ENCODE data around the gene NLRP9.

Gene NLRP9

DNA sequence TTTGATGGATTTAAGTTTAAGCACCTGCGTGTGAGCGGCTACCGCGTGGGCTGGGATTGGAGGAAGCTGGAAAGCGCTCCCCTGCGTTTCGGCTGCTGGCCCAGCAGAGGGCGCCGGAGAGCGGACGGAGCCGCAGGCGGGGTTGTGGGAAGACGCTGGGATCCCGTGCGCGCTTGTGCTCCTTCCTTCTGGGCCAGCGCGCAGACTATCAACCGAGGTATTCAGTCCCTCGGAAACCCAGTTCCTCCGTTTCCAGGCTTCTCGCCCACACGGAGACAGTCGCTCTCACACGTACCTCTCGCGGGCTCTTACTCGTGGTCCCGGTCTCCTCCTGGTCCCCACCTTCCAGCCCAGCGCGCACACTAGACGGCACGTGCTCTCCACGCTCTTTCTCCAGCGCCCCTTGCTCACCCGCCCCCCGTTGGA lies 34.4 kb downstream of the NLRP9 start:
- no peak for DNase-seq

DNA sequence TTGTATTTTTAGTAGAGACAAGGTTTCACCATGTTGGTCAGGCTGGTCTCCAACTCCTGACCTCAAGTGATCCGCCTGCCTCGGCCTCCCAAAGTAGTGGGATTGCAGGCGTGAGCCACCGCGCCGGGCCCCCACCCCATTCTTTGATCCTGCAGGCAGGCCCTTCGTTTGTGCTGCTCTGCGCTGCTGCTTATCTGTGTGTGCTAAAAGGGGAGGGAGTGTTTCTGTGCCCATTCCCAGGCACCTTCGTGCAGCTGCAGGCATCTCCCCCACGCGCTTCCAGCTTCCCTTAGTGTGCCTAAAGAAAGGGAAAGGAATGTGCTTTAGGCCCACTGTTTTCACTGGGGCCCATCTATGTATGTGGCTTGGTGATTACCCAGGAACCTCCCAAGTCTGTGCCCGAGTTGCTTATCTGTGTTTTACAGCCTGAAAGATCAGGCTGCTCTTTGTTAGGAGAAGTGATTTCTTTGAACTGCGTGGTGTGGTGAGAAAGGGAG lies 36.0 kb downstream of the NLRP9 start:
- no peak for DNase-seq

DNA sequence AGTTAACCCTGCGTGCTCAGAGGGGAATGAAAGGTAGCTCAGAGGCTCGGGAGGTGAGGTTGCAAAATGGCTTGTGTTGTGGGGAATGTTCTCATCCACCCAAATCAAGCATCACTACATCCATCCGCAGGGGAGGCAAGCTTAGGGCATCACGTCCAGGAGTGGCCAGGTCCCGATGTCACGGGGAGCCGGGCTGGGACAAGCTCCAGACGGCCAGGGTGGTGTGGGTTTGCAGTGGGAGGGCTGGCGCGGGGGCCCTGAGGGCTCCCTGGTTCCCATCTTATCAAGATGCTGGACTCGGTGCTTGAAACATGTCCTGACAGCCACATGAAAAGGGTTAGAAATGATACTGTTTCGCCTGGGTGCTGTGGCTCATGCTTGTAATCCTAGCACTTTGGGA lies 37.4 kb downstream of the NLRP9 start:
- DNase-seq, result no peak

DNA sequence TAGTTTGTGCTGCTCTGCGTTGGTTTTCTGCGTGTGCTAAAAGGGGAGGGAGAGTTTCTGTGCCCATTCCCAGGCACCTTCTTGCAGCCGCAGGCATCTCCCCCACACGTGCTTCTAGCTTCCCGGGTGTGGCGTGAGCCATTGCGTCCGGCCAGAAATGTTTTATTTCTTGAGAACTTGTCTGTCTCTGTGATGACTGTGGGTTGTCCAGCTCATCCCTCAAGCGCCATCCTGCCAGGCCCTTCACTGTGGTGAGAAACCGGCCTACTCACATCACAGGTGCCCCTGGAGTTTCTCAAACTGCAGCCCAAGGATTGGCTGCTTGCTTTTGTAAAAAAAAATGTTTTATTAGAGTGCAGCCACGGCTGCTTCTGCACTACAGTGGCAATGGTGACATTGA lies 39.0 kb downstream of the NLRP9 start:
- DNase-seq, result no peak

DNA sequence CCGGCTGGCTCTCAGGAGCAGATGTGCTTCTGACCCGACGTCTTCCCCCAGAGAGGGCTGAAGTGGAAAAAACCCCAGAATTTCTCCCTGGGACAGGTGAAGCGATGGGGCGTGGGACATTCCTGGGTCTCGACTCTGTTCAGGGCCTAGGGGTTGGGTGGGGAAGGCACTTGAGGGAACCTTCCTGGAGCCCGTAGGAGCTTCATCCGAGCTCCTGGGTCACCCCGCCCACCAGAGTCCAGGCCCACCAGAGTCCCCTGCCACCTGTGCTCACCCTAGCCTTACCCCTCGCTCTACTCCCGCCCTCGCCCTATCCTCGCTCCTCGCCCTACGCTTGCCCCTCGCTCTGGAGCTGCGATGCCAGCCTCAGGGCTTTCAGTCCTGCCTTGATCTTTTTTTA lies 39.9 kb downstream of the NLRP9 start:
- no peak for DNase-seq

DNA sequence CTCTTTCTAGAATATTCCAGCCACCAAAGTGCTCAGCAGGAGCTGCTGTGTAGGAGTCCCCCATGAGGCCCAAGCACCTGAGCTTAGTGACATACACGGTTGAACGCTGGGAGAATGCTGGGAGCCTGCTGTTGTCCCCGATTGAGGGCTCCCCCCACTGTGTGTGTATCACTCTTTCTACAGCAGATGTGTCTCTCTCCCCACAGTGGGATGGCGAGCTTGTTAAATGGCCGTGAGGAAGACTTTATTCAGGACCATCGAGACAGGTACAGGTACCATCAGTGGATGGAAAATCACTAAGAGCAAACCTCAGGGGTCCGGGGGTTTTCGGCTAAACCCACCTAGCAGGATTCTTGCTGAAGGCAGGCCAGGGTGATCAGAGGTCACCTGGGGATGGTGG lies 40.5 kb downstream of the NLRP9 start:
- no peak for DNase-seq

DNA sequence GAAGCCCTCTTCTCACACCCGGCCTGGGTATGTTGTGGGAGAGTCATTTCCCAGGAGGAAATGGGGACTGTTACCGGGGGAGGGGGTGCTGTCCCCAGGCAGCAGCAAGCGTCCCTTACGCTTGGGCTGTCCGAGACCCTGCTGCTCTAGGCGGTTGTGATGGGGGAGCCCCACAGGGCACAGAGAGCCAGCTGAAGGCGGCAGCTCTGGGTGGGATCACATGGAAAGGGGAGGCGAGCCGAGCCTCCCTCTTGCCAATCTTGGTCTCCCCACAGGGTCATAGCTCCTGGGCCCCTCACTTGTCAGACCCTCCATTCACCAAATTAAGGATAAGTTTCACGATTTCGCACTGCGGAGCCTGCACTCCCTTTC lies 41.1 kb downstream of the NLRP9 start:
- no peak for DNase-seq

DNA sequence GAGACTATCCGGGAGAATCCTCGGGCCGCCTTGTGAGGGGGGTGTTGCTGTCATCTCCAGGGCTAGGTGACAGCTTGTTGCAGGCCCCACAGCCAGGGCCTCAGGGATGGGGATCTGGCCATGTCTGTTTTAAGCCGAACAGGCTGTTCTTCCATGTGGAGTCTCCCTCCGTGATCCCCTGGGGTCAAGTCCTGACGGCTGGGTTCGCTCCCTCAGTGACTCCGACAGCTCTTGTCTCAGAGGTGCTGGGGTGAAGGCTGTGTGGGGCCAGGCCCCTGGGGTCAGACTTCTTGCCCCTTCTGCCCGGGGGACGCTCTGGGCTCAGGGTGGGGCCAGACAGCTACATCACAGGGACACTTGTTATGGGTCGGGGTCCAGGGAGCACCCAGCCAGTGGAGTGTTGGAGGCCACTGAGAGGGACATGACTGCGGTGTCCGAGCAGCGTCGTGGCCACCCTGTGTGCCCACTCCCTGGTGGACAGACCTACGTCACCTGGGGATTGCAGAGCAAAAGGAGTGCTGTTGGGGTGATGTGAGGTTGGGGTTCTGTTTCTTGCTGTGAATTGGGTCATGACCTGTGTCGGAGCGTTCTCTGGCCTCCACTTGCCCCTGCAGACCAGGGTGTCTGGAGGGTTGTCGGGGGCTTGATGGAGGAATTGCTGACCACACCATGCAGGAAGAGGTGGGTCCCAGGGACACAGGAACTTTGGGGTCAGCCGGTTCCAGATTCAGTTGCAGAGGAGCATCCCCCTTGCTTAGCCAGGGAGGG lies 41.7 kb downstream of the NLRP9 start:
- DNase-seq, result no peak

DNA sequence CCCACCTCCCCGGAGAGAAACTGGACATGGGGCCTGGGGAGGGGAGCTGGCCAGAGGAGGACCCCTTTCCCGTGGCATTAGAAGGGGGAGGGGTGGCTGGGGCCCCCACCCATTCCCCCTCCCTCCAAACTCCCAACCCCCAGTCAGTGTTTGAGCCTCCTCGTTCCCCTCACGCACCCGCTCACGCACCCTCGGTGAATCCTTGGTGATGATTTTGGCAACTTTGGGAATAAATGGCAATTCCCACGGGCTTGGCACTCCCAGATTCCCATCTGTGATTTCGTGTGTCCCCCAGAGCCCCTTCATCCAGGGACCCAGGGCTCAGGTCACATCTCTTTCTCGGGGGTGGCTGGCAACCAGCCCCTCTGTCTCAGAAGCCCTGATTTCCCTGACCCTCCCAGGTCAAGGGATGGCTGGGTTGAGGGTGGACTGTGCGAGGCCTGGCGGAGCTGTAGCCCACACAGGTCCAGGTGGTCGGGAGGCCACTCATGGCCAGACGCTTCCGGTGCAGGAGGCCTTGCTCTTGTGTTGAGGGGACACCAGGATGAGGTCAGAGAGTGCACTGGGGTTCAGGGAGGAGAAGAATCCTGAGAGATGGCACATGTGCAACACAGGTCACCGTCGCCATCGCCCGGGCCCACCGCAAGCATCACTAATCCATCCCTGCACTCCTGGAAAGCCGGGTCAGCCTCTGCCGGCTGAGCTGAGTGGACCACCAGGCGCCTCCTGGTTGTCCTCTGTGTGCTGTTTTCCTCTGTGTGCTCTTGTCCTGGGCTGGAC lies 42.5 kb downstream of the NLRP9 start:
- no peak for DNase-seq

DNA sequence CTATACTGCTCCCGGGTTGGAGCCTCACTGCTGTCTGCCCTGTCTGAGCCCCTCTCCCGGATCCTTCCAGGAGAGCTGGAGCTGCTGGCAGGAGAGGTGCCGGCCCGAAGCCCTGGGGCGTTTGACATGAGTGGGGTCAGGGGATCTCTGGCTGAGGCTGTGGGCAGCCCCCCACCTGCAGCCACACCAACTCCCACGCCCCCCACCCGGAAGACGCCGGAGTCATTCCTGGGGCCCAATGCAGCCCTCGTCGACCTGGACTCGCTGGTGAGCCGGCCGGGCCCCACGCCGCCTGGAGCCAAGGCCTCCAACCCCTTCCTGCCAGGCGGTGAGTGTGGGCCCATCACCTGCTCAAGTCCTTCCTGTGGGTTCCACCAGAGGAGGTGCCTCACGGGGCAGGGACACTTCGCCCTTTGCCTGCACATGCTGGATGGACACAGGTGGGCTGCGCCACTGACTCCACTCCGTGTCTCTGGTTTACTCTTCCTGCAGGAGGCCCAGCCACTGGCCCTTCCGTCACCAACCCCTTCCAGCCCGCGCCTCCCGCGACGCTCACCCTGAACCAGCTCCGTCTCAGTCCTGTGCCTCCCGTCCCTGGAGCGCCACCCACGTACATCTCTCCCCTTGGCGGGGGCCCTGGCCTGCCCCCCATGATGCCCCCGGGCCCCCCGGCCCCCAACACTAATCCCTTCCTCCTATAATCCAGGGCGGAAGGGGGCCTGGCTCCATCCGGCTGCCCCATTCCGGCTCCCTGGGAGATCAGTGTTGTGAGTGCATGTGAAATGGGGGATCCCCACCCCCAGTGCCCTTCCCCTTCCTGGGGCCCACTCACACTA lies 43.3 kb downstream of the NLRP9 start:
- no peak for DNase-seq

DNA sequence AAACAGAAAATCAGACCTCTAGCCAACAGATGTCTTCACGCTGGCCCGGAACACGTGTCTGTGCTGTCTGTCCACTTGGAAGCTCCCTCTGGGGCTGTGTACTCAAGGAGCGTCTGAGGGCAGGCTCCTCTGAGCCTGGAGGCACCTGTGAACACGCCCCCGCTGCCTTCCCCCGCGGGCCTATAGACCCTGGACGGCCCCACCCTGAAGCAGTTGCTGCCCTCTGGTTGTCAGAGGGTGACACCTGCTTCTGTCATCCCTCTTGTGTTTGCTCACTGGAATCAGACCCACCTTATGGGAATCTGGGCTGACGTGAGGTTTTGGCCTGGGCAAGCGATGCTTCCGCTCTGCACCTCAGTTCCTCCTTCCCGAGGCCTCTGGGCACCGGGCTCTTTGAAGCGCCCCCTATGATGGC lies 44.0 kb downstream of the NLRP9 start:
- DNase-seq, result no peak

DNA sequence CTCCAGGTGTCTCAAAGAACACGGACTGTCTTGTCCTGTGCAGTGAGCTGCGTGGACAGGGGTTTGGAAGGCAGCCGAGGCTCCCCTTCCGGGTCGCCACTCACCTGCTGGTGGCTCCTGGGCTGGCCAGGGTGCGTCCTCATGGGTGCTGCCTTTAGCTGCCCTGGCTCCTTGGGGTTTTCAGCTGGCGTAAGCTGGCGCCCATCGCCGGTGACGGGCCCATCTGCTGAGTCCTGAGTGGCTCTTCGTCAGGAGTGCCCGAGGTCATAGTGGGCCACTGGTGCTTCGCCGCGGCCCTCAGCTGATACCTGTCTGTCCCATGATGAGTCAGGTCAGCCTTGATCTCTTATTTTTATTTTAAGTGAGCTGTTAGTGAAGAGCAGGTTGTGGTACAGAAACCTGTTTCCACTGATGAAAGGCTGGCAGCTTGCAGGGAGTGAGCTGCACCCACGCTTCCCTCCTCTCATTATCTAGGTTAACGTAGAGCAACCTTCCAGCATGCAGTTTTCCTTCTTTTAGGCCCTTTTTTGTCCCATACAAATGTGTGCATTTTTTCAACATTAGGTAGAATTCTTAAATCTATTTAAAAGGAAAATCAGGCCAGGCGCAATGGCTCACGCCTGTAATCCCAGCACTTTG lies 44.7 kb downstream of the NLRP9 start:
- no peak for DNase-seq

DNA sequence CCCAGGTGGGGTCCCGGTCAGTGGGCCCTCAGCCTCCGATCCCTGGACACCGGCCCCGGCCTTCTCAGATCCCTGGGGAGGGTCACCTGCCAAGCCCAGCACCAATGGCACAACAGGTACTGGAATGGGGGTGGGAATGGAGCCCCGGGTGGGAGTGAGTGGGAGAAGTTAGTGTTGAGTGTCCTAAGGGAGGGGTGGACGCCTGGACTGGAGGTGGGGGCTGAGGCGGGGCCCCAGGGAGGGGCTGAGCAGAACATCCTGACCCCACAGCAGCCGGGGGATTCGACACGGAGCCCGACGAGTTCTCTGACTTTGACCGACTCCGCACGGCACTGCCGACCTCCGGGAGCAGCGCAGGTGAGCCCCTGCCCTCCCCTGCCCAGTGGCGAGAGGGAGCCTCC lies 45.5 kb downstream of the NLRP9 start:
- DNase-seq, result no peak

DNA sequence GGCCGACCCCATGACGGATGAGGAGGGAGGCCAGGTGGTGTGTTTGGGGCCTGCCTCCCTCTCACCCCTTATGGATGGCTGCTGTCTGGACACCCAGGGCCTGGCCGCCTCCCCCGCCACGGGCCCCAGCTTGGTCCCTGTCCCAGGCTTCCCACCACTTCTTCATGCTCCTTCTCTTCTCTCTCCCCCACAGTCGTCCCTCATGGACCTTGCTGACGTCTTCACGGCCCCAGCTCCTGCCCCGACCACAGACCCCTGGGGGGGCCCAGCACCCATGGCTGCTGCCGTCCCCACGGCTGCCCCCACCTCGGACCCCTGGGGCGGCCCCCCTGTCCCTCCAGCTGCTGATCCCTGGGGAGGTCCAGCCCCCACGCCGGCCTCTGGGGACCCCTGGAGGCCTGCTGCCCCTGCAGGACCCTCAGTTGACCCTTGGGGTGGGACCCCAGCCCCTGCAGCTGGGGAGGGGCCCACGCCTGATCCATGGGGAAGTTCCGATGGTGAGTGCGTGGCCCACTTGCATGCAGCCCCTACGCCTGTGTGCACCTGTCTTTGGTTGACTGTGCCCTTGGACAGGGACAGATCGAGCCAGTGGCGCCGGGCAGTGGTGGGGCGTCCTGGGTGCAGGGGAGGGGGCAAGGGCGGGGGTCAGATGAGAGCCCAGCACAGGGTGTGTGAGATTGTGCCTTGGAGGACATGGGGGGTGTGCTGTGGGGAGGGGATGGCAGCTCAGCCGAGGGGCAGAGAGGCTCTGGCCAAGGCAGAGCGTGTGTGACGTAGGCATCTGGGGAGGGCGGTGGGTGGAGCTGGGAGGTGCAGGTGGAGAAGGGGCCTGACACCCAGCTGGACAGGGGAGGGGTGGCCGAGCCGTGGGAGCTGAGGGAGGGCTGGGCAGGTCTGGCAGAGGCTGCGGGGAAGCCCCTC lies 46.4 kb downstream of the NLRP9 start:
- no peak for DNase-seq

DNA sequence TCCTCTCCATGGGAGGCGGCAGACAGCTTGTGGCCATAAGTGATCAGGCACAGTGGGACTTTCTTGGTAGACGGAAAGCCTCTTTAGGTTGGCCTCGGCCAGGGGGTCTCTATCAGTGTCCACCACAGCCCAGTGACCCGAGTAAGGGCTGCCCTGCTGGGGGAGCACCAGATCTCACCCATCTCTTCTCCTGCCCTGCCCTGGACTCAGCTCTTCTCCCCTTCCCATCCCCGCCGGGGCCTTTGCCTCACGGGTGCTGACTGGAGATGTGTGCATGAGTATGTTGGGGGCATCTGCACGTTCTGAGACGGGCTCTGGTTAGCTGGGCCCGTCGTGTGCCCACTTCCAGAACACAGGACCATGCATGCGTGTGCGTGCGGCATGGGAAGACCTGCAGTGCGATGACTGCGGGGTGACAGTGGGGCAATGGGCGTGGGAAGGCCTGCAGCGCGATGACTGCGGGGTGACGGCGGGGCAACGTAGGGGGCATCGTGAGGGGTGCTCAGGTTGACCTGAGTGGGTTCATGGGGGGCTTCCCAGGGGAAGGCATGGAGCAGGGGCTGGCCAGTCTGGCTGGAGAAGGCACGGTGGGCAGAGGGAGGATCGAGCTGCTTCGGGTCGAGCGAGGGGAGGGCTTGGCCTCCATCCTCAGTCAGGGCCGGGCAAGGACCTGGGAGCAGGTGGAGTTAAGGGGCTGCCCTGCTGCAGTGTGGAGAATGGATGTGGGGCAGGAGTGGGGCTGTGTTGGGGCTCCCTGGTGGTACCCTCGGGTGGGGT lies 47.2 kb downstream of the NLRP9 start:
- no peak for DNase-seq

DNA sequence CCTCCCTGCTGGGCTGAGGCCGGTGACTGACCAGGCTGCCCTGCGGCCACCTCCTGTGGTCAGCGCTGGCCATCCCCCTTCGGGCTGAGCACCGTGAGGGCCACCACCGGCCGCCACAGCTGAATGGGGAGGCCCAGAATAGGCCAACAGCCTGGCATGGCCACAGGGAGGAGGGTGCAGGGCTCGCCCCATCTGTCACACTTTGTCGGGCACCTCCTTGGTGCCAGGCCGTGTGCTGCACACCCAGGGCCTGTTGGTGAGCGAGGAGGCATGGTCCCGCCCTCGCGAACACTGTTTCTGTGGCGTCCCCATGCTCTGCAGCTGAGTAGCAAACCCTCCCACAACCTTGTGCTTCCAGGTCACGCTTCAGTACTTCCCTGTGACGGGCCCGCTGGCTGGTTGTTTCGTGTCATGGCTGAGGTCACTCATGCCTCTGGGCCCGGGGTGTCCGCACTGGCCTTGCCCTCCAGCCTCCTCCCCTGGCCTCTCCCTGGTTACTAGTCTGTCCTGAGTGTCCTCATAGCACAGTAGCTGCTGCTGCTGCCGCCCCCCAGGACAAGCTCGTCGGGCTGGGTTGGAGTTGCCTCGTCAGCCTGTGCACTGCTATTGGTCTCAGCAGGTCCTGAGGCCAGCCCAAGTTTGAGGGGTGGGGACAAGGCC lies 48.0 kb downstream of the NLRP9 start:
- DNase-seq, result no peak

DNA sequence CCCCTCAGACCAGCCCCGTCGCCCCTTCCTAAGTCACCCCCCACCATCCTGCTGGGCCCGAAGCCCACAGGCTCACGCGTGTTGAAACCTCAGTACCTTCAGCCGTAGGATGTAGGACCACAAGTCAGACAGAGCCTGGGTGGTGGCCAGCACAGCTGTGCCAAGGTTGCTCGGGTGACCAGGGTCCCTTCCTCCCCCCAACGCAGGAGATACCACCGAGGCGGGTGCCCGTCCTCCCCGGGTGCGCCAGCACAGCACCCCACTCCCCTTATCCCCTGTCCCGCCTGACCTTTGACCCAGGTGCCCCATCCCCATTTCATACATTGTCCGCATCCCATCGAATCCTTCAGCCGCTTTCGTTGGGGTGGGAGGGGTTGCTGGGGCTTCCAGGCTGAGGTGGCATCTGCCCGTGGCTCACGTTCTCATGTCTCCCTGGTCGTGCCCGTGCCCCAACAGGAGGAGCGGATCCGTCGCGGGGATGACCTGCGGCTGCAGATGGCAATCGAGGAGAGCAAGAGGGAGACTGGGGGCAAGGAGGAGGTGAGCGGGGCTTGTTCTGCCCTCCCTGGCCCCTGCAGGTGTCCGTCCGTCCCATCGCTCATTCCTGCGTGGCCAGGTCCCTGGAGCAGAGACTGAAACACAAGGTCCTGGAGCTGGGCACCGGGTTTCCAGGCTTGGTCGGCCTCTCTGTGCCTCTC lies 48.6 kb downstream of the NLRP9 start:
- DNase-seq, result no peak

DNA sequence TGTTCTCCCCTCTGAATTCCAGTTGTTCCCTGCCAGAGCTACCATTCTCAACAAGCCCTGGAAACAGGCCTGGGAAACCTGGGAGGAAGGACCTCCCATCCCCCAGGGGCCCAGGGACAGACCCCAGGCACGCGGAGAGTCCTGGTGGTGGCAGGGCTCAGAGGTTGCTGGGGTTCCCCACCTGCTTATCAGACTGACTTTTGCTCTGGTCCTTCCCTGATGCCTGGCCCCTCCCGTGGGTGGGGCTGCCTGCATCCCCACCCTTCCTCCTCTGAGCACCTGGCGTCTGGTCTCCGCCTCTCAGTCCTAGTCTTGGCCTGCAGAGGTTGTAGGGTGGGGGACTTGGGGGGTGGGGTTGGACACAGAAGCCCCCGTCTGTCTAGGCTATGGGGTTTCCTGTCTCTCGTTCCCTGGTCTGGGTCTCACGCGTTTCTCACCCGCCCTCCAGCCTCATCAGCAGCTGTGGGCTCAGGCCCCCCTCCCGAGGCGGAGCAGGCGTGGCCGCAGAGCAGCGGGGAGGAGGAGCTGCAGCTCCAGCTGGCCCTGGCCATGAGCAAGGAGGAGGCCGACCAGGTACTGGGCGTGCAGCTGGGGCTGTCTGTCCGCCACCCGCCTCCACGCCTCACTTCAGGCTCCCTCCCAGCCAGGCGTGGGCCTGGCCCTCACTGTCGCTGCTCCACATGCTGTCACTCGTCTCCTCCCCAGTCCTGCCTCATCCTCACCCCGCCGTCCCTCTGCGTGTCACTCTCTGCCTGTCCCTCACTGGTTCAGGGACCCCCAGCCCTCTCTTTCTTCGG lies 49.6 kb downstream of the NLRP9 start:
- DNase-seq, result no peak

Data from NCI-H1436 (cell line).